Spleen (tissue), 11 donors: Measurements from ENCODE around the gene AKAP13. TPM values are rescaled to one million over a fixed set of nuclear protein-coding genes. Genes with fewer than 3 reads are reported as not detected.
A peak's percentile ranks its signal among the peaks of the same experiment; 100 is the strongest.

ENCODE experiments used
- DNase-seq: peaks from one replicate; pipeline ENCODE4 v3.0.0-alpha.2; 2020
- H3K27ac ChIP-seq, 8 donors: fragments of 200-600 bp; sonication (generic) in 7 of 8; 1 replicate in 4 of 8; 2 replicates in 4 of 8; pipeline versions ENCODE4 v1.5.0 to v1.8.0; 2016 to 2021; ENCODE audit warnings: inconsistent platforms in 4 of 8, mild to moderate bottlenecking in 4 of 8, moderate library complexity in 1 of 8
- H3K27me3 ChIP-seq, 7 donors: fragments of 200-600 bp; sonication (generic) in 6 of 7; replicated peaks in 1 of 7; 1 replicate in 4 of 7; 2 replicates in 3 of 7; pipeline versions ENCODE4 v1.5.0 to v1.8.0; 2016 to 2021; ENCODE audit warnings: inconsistent platforms in 3 of 7, mild to moderate bottlenecking in 1 of 7
- H3K36me3 ChIP-seq, 6 donors: fragments of 200-600 bp; sonication (generic) in 5 of 6; 1 replicate in 4 of 6; 2 replicates in 2 of 6; pipeline versions ENCODE4 v1.5.0 to v1.8.0; 2016 to 2021; ENCODE audit warnings: inconsistent platforms in 2 of 6
- H3K4me1 ChIP-seq, 6 donors: fragments of 200-600 bp; sonication (generic) in 5 of 6; 1 replicate in 3 of 6; 2 replicates in 3 of 6; pipeline versions ENCODE4 v1.5.0 to v1.8.0; 2016 to 2021; ENCODE audit warnings: inconsistent platforms in 3 of 6
- H3K4me3 ChIP-seq, 8 donors: fragments of 200-600 bp; sonication (generic) in 7 of 8; 1 replicate in 4 of 8; 2 replicates in 4 of 8; pipeline versions ENCODE4 v1.5.0 to v1.8.0; 2016 to 2021; ENCODE audit warnings: inconsistent platforms in 4 of 8, mild to moderate bottlenecking in 4 of 8, moderate library complexity in 2 of 8
- H3K9me3 ChIP-seq, 8 donors: fragments of 200-600 bp; sonication (generic) in 7 of 8; 1 replicate in 4 of 8; 2 replicates in 4 of 8; pipeline versions ENCODE4 v1.5.0 to v1.8.0; 2016 to 2021; ENCODE audit warnings: inconsistent platforms in 4 of 8
- CTCF ChIP-seq, 11 experiments: fragments of 200-600 bp in 7 of 11; fragments of 450-650 bp in 4 of 11; sonication (generic) in 4 of 11; IDR thresholded peaks in 8 of 11; conservative IDR thresholded peaks in 3 of 11; 1 replicate in 7 of 11; 2 replicates in 4 of 11; pipeline versions ENCODE4 v1.4.0 to v1.8.0; 2016 to 2021; ENCODE audit warnings: antibody characterized with exemption in 11 of 11, inconsistent platforms in 4 of 11, mild to moderate bottlenecking in 1 of 11
- POLR2A ChIP-seq, 3 donors: fragments of 450-650 bp; IDR thresholded peaks; one replicate each; pipeline ENCODE4 v1.5.1; 2017; ENCODE audit warnings: antibody characterized with exemption in 3 of 3, mild to moderate bottlenecking in 1 of 3
- POLR2AphosphoS5 ChIP-seq, 3 donors: sonication (generic); formaldehyde crosslinking; IDR thresholded peaks; one replicate each; pipeline ENCODE4 v1.5.1; 2017; ENCODE audit warnings: antibody characterized with exemption in 3 of 3
- WGBS, 5 donors: extraction: QIAGEN DNeasy Blood & Tissue Kit in 3 of 5; methylation state at CpG; one replicate each; pipeline versions ENCODE4 v1.1.5 to v1.1.7; 2013 to 2018; 5-methylcytosine and 5-hydroxymethylcytosine counted together
- intact Hi-C: fragments of 100-400 bp; cut with DNase I; formaldehyde crosslinking; loops from one replicate; pipeline ENCODE4 v1.15.0; 2023; ENCODE audit warnings: low total_unique reads
- polyA plus RNA-seq, 3 donors: library from polyadenylated mRNA; stranded (reverse); fragments of 200-250 nt; gene quantifications; one replicate each; pipeline ENCODE4 v1.2.1, GENCODE V29; 2013
- total RNA-seq, 7 donors: library from RNA; depleted of rRNA in 3 of 7; stranded (reverse); fragments of >200 nt in 3 of 7; fragmentation: NEBNext Ultra II Directional in 4 of 7; extraction: Animal tissue kit (Norgen Biotek cat#: 25700) in 4 of 7; gene quantifications; one replicate each; pipeline versions ENCODE4 v1.1.0 to v1.2.1, GENCODE V29; 2016 to 2021
- donor health status: healthy with polysubstance abuse.
- donor health status: DM: no; HTN: no; CAD: no; lungs with moderate emphysema.
- donor health status: DM: no; HTN: no; CAD: no.
- donor health status: Bipolar disorder and iron deficiency.
- donor health status: healthy.
- donor health status: DM: no; HTN: no; CAD: no.
- donor health status: DM: yes; HTN: yes; CAD: no.

Gene AKAP13
- total and polyA plus RNA-seq, 10 donors, result 35.4 to 413 (median 260) TPM

- WGBS, 5 donors, result 76 to 88% (median 83%) methylated on average over 3 of the region's 3 CpGs
- no peak overlapping the region for H3K4me3 ChIP-seq
- intact Hi-C loops, result no loop called here
- H3K27ac ChIP-seq, result peak overlapping the region in 5 of 8 donors; percentile 79 to 94 (median 86)
- no peak for DNase-seq
- no peaks in the 10 kb centered on the region for H3K27me3 ChIP-seq
- TF ChIP-seq POLR2AphosphoS5 (IDR thresholded peaks at IDR 0.05) (no peak), POLR2A (IDR thresholded peaks at IDR 0.05) (no peak), CTCF (IDR thresholded peaks at IDR 0.05 in 8 of 11, conservative IDR thresholded peaks at IDR 0.05 in 3 of 11) (no peak)
- peaks cover 12 to 90% (median 61%) of the 10 kb centered on the region in 6 donors for H3K4me1 ChIP-seq
- peaks cover 0 to 17% (median 0%) of the 10 kb centered on the region in 6 donors for H3K36me3 ChIP-seq
- H3K9me3 ChIP-seq, result no peaks in the 10 kb centered on the region
Measured at GRCh38 chr15:85542488-85542887, 162.1 kb downstream of the AKAP13 start.

GRCh38 chr15:85542895-85543331, 162.5 kb downstream of the AKAP13 start:
- TF ChIP-seq CTCF (IDR thresholded peaks at IDR 0.05 in 8 of 11, conservative IDR thresholded peaks at IDR 0.05 in 3 of 11) (no peak), POLR2A (IDR thresholded peaks at IDR 0.05) (no peak), POLR2AphosphoS5 (IDR thresholded peaks at IDR 0.05) (no peak)
- Histone ChIP-seq H3K27ac (peak overlapping the region in 7 of 8 donors; percentile 47 to 94 (median 83)), H3K27me3 (no peaks in the 10 kb centered on the region), H3K36me3 (peaks cover 0 to 17% (median 0%) of the 10 kb centered on the region in 6 donors), H3K4me3 (peak overlapping the region in 1 of 8 donors; percentile 59), H3K4me1 (peaks cover 12 to 90% (median 60%) of the 10 kb centered on the region in 6 donors), H3K9me3 (no peaks in the 10 kb centered on the region)
- whole genome bisulfite sequencing, 5 donors, result 31 to 45% (median 42%) methylated on average over 3 of the region's 3 CpGs
- no peak for DNase-seq
- intact Hi-C loops, result no loop called here

GRCh38 chr15:85543741-85544155, 163.3 kb downstream of the AKAP13 start:
- no peaks in the 10 kb centered on the region for H3K9me3 ChIP-seq
- H3K27ac ChIP-seq, result peak overlapping the region in 7 of 8 donors; percentile 47 to 94 (median 83)
- H3K36me3 ChIP-seq, result peaks cover 0 to 17% (median 0%) of the 10 kb centered on the region in 6 donors
- H3K27me3 ChIP-seq, result no peaks in the 10 kb centered on the region
- H3K4me1 ChIP-seq, result peaks cover 12 to 94% (median 59%) of the 10 kb centered on the region in 6 donors
- DNase-seq, result peak; percentile 92
- TF ChIP-seq POLR2A (IDR thresholded peaks at IDR 0.05) (no peak), POLR2AphosphoS5 (IDR thresholded peaks at IDR 0.05) (peak; percentile 75 to 86 (median 81)), CTCF (IDR thresholded peaks at IDR 0.05 in 8 of 11, conservative IDR thresholded peaks at IDR 0.05 in 3 of 11) (peak in 10 of 11 experiments; percentile 9 to 66 (median 45))
- intact Hi-C loops, result no loop called here
- 15 to 33% (median 28%) methylated on average over 15 of the region's 15 CpGs for WGBS, 5 donors
- peak overlapping the region in 6 of 8 donors; percentile 10 to 59 (median 23) for H3K4me3 ChIP-seq

- peak overlapping the region in 7 of 8 donors; percentile 79 to 94 (median 83) for H3K27ac ChIP-seq
- H3K4me1 ChIP-seq, result peaks cover 12 to 94% (median 48%) of the 10 kb centered on the region in 6 donors
- 38 to 79% (median 51%) methylated on average over 1 of the region's 1 CpG for WGBS, 5 donors
- no peaks in the 10 kb centered on the region for H3K27me3 ChIP-seq
- no peaks in the 10 kb centered on the region for H3K9me3 ChIP-seq
- intact Hi-C loops, result no loop called here
- DNase-seq, result no peak
- no peak for TF ChIP-seq POLR2A (IDR thresholded peaks at IDR 0.05)
- TF ChIP-seq POLR2AphosphoS5 (IDR thresholded peaks at IDR 0.05), result peak in 1 of 3 donors; percentile 59
- peaks cover 0 to 27% (median under 1%) of the 10 kb centered on the region in 6 donors for H3K36me3 ChIP-seq
- peak overlapping the region in 5 of 8 donors; percentile 6 to 59 (median 28) for H3K4me3 ChIP-seq
Measured at GRCh38 chr15:85545185-85545584, 164.8 kb downstream of the AKAP13 start.
